HG02885 (cell line): Measurements from ENCODE around the gene FSTL4.

Source experiments
- ATAC-seq: cut with Tn5 transposase; IDR thresholded peaks from one replicate; pipeline ENCODE4 v1.9.1; 2021; ENCODE audit warnings: mild to moderate bottlenecking; ENCODE audit not compliant: unreplicated experiment, poor library complexity

FSTL4 gene

DNA sequence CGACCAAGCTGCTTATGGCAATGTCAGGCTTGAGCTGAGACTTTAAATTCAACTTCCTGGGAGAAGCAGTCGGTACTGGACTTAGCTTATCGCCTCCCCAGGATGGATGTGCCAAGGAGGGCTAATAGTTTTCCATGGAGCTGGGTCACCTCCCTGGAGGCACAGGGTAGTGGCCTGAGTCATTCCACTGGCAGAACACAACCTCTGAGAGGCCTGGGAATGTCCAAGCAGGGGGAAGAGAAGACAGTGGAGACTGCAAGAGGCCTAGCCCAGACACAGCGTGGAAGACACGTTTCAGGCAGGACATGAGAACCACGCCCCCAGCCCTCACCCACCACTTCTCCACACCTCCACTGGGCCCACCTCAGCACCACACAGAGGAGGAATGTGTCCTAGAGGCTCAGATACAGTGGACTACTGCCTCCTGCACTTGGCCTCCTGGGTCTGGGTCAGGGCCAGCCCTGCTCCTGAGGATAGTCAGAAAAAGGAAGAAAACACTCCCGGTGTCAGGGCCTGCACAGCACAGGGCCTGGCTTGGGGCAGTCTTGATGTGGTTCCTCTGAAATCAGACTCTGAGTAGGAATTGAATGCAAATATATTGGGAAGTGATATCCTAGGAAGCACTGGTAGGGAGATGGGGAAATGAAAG, 171.8 kb downstream of the FSTL4 start:
- ATAC-seq, result no peak

DNA sequence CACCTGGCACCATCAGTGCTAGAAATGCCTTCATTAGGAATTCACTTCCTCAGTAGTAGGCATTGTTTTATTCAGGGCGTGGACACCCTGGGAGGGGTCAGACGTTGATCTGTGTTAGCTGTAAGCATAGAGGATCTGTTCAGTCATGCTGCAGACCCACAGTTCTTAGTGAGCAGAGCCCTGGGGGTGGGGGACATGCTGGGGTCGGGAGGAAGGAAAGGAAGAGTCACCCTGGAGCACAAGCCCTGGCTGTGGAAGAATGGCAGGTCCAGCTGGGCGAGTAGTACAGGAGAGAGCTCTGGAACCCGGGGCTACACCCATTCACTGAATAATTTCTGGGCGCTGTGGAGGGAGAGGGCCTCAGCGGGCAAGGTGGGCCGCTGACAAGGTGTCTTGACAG, 172.5 kb downstream of the FSTL4 start:
- no peak for ATAC-seq

DNA sequence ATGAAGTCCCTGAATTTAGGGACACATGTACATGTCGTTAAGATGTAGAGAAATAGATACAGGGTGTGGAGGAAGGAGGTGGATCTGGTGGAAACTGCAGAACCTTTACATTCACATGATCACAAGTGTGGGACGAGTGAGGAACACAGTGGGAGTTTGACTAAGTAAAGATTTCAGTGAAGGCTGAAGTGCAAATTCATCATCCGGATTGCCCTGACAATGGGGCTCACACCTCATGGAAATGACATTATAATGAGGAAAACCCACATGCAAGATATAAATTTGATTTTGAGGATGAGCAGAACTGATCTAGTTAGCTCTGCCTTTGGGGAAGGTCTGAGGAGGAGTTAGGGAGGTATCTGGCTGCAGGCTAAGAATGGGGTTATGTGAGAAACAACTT, 173.9 kb downstream of the FSTL4 start:
- ATAC-seq, result no peak

DNA sequence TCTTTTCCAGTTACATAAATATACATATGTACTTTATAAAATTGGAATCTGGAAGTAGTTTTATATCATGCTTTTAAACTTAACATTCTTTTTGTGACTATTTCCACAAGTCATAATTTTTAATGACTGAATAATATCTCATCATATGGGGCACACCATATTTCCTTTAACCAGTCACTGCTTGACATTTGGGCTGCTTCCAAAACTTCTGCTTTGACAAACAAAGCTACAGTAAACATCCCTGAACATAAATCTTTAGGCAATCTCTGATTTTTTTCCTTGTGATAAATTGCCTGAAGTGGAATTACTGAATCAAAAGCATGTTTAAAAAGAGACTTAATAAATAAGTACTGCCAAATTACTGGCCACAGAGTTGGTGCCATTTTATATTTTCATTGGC, 178.0 kb downstream of the FSTL4 start:
- ATAC-seq, result no peak

- no peak for ATAC-seq
These were observed 178.7 kb downstream of the FSTL4 start for GRCh38 chr5:133433641-133434040.

DNA sequence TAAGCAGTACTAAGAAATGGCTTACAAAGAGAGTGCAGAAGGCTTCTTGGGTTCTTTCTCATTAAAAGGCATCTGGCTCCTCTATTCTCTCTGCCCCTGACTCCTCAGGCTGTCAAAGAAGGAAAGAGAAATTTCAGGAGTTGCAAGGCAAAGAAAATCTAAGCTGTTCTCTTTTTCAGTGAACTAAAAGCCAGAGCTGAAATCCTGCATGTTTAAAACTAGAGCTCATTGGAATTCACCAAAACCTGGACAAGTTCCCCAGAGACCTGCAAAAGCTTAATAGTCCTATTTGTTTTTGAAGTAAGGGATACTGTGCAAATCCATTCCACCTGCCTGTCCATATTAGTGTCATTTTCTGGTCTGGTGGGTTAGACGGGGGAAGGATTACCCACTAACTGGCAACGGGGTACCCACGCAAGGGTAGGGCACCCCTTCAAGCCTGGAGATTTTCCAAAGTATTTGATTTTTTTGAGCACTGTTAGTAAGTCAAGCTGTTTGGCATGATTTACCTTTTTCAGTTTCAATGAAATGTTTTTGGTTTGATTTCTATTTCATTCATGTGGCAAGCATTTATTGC, 179.3 kb downstream of the FSTL4 start:
- ATAC-seq, result no peak

- ATAC-seq, result no peak
These were observed 180.9 kb downstream of the FSTL4 start for GRCh38 chr5:133431326-133431865.

DNA sequence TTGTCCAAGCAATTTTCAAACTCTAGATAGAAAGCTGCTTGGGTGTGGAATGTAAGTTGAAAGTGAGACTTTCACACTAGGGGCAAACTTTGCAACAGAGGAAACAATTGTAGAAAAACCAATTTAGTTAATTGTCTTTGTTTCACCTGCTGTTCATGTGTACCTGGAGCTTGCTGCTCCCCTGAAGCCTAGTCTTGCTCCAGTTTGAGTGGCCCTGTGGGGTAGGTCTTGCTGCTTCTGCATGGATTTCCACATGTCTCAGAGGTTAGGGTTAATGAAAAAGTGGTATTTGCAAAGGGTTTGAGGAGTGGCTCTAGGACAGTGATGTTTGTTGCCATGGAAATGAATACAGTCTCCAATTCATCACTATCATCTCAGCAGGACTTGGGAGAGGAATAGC, 182.2 kb downstream of the FSTL4 start:
- no peak for ATAC-seq

DNA sequence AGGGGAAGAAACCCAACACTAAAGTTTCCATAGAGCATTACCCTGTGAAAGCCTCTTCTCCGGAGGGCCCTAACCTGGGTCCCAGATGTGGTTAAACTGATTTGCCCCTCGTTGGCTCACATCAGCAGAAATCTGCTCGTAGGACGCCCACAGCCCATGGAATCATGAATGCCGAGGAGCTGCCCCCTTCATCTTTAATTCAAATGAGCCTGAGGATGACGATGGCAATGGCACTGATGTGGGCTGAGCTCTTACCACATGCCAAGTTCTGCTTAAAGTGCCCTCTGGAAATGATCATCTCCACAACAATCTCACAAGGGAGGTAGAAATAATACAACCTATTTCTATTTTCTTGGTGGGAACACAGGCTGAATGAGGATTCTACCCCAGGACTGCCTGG, 183.3 kb downstream of the FSTL4 start:
- ATAC-seq, result no peak

DNA sequence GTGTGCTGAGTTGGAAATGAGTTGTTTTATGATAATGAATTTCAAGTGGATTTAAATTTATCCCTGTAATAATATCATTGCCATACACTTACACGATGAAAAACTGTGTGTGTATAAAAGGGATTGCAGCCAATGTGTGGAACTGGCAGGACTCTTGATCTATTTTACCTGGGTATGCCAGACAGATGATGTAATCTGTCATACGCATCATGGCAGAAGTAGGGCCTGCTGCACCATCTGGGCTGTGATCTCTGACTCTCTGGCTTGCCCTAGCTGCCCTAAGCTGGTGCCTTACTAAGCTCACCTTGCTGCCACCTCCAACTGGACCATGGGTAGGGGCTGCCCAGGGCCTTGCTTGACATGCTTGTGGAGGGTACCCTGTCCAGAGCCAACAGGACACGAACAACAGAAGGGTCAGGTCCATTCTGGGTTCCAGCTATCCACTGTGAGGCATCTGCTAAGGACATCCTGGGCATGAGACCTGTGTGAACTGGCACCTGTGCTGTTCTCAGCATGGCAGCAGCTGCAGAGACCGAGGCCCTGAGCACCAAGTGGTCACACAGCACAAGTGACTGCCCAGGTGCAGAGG, 184.2 kb downstream of the FSTL4 start:
- ATAC-seq, result no peak

DNA sequence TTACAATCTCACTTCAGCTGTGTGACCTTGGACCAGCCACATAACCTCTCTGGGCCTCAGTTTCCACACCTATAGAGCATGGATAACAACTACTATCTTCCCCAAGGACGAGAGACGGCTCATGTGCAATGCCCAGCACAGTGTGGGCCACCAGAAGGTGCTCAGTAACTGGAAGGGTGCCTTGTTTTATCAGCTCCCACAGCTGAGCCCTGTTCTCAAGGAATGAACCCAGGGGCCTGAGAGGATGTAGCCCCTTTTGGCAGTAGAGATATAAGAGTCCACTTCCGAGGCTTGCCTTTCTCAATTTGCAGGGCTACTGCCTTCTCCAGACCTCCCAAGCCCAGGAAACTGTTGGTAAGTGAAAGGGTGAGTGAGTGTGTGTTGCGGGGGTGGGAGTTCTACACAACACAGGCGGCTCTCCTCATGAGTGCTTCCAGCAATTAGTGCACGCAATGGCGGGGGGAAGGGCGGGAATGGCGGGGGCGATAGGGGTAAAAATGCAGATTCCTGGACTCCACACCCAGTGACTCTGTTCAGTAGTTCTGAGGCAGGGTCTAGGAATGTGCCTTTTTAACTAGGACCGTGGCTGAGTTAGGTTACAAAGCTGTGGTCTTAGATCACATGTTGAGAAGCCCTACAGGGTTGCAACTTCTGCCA, 185.1 kb downstream of the FSTL4 start:
- ATAC-seq, result no peak

DNA sequence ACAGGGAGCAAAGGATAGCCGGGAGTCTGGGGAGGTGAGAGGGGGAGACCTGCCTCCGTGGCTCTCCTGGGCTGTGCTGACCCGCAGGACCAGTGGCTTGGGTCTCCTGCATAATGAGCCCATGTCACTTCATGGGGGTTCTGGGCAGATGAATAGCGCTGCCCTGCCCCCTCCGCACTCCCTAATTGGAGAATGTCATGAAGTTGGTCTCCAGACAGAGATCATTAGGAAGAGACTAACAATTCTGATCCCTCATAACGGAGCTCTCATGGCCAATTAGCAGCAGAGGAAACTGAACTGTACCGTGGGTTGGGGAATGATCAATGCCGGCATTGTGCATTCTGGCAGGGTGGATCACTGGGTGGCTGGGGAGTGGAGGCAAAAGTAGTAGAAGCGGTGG, 186.1 kb downstream of the FSTL4 start:
- no peak for ATAC-seq

- no peak for ATAC-seq
These were observed 186.6 kb downstream of the FSTL4 start for GRCh38 chr5:133425764-133426163.

- ATAC-seq, result no peak
These were observed 187.1 kb downstream of the FSTL4 start for GRCh38 chr5:133425222-133425621.

DNA sequence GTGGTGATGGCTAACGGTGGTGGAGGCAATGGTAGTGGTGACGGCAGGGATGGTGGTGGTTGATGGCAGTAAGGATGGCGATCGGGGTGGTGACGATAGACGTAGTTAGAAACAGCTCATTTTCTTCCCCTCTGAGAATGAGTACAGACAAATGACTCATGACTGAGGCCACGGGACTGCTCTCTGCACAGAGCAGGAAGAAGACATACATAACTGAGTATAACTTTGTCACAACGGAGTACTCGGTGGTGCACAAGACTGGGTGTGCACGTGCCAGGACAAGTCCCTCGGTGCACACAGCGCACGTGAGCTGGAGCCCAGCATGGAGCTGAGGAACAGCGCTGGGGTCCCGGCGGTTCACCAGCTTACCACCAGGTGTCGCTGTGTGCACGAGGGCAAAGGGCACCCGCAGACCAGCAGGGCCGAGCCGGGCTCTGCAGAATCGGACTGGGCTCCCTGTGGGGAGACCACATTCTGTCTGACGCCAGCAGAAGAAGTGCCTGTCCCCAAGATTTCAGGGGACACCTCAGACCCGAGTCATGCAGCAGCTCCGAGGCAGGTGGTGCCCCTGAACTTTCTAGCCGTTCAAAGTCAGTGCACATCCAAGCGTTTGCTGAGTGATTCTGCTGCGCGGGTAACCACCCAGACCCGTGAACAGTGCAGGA, 188.6 kb downstream of the FSTL4 start:
- ATAC-seq, result peak; percentile 83

GRCh38 chr5:133423011-133423617, 189.2 kb downstream of the FSTL4 start:
- no peak for ATAC-seq

DNA sequence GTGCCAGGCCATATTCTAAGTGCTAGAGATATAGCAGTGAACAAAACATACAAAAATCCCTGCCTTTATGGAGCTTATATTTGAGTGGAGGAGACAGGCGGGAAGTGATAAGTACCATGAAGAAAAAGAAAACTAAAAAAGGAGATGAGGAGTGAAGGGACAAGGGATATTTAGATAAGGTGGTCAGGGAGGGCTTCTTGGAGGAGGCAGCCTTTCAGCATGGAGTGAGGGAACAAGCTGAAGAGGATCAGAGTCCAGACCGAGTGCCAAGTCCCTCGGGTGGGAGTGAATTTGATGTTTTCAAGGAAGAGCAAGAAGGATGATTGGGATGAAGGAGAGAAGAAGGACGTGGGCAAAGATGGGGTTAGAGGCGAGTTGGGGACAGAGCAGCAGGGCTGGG, 190.5 kb downstream of the FSTL4 start:
- no peak for ATAC-seq

DNA sequence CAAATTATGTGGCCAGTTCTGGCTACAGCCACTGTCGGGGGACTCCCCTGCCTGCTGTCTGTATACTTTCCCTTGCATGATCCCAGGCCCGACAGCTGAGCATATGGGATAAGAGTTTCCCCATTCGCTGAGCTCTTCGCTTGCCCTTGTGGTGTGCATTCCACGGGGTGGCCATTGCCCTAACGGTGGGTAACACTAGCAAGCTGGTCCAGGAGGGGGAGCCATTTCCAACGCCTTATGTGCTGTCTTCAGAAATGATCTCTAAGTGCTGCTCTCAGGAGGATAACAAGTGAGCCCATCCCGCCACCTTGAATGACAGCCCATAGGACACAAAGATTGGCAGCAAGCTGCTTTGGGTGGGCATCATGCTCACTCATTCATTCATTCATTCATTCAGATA, 190.9 kb downstream of the FSTL4 start:
- no peak for ATAC-seq

GRCh38 chr5:133420440-133421301, 191.7 kb downstream of the FSTL4 start:
- ATAC-seq, result no peak
